Sigmoid colon (tissue), 4 donors: ENCODE results near the gene MYOC.

Source experiments
- CTCF ChIP-seq, 4 experiments: fragments of 450-650 bp in 3 of 4; fragments of 200-600 bp in 1 of 4; IDR thresholded peaks; one replicate each; pipeline ENCODE4 v1.5.1; 2016 to 2019; ENCODE audit warnings: antibody characterized with exemption in 4 of 4, mild to moderate bottlenecking in 3 of 4, moderate library complexity in 2 of 4
- POLR2A ChIP-seq, 2 donors: fragments of 450-650 bp; IDR thresholded peaks; one replicate each; pipeline ENCODE4 v1.6.1; 2016; ENCODE audit warnings: antibody characterized with exemption in 2 of 2, mild to moderate bottlenecking in 2 of 2, moderate library complexity in 2 of 2
- POLR2AphosphoS5 ChIP-seq, 4 donors: sonication (generic); formaldehyde crosslinking; IDR thresholded peaks; one replicate each; pipeline ENCODE4 v1.6.1; 2017; ENCODE audit warnings: antibody characterized with exemption in 4 of 4

- TF ChIP-seq POLR2A (IDR thresholded peaks at IDR 0.05): no peak
- no peak for TF ChIP-seq POLR2AphosphoS5 (IDR thresholded peaks at IDR 0.05)
- no peak for TF ChIP-seq CTCF (IDR thresholded peaks at IDR 0.05)
Measured at GRCh38 chr1:171652234-171652822, at the start of gene MYOC.
